ENCODE data around the gene BCKDHB. TPM values are rescaled to one million over a fixed set of nuclear protein-coding genes. Genes with fewer than 3 reads are reported as not detected.
"Not testable (repeated sequence)": the region's sequence is repeated elsewhere in the genome, so short reads cannot be mapped to it uniquely, and the experiment has no call there.

BCKDHB gene
- 21.2 TPM for polyA plus RNA-seq (2012; ENCODE audit: insufficient read depth, insufficient read length)

DNA sequence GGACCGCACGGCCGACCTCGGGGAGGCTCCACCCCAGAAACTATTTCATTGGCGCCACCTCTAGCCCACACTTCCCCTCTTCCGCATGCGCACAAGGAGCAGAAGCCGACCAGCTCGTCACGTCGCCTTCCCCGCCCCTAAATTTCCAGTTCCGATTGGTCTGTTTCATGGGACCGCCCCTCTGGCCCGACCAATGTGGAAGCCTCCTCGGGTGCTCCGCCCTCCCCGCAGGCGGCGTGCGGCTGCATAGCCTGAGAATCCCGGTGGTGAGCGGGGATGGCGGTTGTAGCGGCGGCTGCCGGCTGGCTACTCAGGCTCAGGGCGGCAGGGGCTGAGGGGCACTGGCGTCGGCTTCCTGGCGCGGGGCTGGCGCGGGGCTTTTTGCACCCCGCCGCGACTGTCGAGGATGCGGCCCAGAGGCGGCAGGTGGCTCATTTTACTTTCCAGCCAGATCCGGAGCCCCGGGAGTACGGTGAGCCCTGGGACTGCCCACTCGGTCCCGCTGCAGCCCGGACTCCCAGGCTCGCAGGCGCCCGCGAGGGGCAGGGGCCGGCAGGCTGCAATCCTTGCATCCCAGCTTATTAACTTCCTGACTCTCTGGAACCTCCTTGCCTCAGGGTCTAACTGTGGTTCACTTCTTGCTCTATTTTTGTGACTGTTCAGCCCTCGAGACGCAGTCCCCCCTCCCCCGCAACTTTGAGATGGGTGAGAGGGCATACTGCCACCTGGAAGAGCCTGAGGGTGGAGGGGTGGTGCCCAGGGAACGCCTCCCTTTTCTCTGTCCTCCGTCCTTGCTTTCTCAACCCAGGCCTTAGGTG is at the start of gene BCKDHB:
BCKDHB (plus strand) TSS at position 254 of the 818 bp plus-strand sequence; CDS start at position 277, 23 bp downstream.
- H3K4me3 ChIP-seq (ENCODE audit: low read length) = peak within 1 kb of the TSS; percentile 87
- peak; percentile 97 for DNase-seq (ENCODE audit: low read depth, low spot score)

DNA sequence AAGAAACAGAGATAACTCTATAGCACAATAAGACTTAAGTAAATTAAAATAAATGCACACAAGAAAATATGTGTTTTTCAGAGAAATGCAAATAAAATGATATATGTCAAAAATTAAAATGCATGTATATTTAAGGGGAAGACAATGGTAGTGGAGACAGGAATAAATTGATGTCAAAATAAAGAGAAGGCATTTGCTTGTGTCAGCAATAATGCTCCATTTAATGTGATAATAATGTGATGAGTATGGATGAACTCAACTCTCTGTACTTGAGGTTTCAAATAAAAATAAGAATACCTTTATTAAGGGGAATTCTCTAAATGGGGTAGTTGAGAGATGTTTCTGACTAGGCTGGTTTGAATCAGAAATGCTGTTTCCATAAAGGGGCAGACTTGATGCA is 45.7 kb upstream of the BCKDHB start:
- H3K4me3 ChIP-seq (ENCODE audit: low read length) = no peak overlapping the region
- DNase-seq (ENCODE audit: low read depth, low spot score) = no peak

DNA sequence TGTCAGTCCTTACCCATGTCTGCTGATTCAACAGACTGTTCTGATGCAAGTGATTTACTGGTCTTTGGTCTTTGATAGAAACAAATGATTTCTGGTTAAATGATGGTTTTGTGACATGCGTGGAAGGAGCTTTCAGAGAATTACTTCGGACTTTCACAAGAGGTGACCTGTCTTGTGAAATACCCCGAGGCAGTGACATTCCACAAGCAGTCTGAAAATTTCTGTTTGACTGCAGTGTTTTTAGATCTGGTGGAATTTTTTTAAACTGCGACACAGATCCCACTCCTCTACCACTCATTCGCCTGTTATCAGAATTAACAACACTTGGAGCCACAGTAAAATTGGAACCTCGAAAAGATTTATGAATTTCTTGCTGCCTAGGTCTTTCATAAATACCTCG is 38.3 kb upstream of the BCKDHB start:
- not testable (repeated sequence) for DNase-seq (ENCODE audit: low read depth, low spot score)

DNA sequence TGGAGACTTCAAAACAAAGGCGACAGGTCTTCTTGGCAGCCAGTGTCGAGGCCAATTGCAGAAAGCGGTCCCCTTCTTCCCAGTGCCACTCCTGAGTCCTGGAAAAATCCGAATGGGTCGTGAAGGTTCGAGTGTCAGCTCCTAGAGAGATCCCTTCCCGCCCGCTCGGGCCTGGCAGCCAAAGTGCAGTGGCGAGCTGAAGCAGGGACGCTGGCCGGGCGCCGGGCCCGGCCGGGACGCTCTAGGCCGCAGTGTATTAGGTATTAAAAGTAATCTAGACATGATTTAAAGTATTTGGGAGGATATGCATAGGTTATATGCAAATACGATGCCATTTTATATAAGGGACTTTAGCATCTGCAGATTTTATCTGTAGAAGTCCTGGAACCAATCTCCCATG is 36.0 kb upstream of the BCKDHB start:
- not testable (repeated sequence) for H3K4me3 ChIP-seq (ENCODE audit: low read length); DNase-seq (ENCODE audit: low read depth, low spot score)

More for the DNA sequence above, 38.3 kb upstream of the BCKDHB start:
- not testable (repeated sequence) for H3K4me3 ChIP-seq (ENCODE audit: low read length)

DNA sequence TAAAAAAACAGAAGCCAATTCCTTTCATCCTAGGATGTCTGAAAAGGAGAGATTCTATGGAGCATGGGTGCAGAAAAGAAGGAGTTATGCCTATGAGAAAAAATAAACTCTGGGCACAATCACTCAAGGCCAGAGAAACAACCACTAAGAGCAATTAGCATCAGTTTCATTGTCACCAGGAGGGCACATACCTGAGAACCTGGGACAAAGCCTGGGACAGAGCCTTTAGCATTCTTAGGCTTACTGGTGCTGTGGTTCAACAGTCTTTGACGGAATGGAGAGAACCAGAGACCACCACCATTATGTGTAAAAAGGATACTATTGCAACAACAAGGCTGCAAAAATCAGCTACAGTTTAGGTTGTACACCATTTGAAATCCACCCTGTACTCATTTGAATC is 29.4 kb upstream of the BCKDHB start:
- H3K4me3 ChIP-seq (ENCODE audit: low read length) = no peak overlapping the region
- DNase-seq (ENCODE audit: low read depth, low spot score) = no peak

DNA sequence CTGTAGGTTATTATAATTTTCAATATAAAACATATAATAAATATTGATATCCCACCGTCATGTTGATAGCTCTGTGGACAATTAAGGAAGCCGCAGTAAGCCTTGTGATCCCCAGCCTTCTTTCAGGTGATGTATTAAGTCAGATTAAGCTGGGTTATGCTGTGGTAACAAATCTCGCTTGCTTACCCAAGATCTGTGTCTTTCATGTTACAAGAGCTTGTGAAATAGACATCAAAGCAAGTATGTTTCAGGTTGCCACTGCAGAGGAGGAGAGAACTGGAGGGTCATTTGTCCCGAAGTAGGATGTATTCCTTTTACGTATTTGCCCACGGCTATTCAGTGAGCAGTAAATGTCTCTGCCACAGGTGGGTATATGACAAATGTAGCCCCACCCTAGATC is 17.8 kb upstream of the BCKDHB start:
- H3K4me3 ChIP-seq (ENCODE audit: low read length) = no peak overlapping the region
- DNase-seq (ENCODE audit: low read depth, low spot score) = no peak

DNA sequence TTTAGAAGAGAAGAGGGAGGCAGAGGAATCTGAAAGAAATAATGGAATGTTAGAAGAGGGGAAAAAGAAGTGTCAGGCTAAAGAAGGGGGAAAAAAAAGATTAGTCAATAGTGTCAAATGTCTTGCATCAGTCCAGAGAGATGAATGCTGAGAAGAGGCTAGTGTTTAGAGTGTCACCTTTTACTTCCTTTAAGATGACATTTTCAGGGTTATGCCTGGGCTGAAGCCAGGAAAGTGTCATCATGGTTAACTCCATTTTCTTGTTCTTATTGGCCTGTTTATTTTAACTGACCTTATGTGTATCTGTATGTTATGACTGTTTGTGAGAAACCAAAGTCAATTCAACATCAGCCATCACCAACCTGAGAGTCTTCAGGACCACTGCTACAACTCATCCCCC is 15.0 kb upstream of the BCKDHB start:
- no peak overlapping the region for H3K4me3 ChIP-seq (ENCODE audit: low read length)
- no peak for DNase-seq (ENCODE audit: low read depth, low spot score)

DNA sequence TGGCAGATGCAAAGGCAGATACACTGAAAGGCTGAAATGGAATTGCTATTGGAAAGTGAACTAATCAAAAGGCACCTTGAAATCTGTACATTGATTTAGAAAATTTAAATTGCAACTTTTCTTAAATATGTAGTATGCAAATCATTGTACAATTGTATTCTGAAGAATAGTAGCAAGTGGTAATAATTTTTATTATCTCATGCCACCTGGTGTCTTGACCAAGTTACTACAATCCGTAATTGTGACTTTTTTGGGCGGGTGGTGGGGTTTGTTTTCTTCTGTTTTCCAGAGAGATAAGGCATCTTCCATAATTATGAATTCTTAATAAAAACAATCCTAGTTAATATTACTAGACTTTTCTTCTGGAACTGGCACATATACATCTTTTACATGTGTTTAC is 12.5 kb upstream of the BCKDHB start:
- peak; percentile 39 for DNase-seq (ENCODE audit: low read depth, low spot score)
- no peak overlapping the region for H3K4me3 ChIP-seq (ENCODE audit: low read length)

DNA sequence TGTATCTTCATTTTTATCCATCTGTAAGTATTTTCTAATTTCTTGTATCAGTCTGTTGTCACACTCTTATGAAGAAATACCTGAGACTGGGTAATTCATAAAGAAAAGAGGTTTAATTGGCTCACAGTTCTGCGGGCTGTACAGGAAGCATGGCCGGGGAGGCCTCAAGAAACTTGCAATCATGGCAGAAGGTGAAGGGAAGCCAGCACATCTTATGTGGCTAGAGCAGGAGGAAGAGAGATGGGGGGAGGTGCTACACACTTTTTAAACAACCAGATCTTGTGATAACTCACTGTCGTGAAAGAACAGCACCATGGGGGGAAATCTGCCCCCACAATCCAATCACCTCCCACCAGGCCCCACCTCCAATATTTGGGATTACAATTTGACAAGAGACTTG is 10.9 kb upstream of the BCKDHB start:
- H3K4me3 ChIP-seq (ENCODE audit: low read length) = no peak overlapping the region
- DNase-seq (ENCODE audit: low read depth, low spot score) = peak; percentile 71

DNA sequence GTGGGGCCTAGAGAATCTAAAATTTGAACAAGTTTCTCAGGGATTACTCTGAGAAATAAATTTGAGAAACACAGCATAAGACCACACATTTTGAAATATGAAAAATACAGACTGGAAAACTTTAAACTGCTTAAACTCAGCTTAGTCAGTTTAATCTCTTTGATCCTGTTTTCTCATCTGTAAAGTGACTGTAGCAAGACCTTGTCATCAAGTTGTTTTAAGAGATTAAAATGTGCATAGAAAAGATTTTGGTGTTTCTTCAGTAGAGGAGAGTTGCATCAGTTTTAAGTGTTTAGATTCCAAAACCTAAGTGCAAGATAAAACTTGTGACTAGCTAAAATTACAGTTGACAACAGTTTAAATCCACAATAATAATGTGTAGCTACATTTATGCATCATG is 8.1 kb upstream of the BCKDHB start:
- no peak for DNase-seq (ENCODE audit: low read depth, low spot score)
- H3K4me3 ChIP-seq (ENCODE audit: low read length) = no peak overlapping the region

DNA sequence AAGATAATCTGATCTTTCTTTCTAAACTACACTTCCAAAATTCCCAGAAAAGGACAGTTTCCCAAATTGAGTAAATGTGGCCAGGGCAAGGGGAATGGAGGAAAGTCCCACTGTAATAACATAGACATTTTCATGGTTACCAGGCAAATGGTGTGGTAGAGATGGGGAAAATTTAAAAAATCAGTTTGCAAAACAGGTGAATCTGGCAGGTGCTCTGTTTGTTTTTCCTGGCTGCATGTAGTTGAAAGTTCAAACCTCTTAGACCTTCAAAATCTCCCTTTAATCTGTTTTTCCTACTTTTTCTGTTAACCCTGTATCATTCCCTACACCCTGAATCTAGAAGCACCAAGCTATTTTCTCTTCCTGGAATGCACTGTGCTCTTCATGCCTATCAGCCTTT is 2.0 kb upstream of the BCKDHB start:
- no peak for DNase-seq (ENCODE audit: low read depth, low spot score)
- H3K4me3 ChIP-seq (ENCODE audit: low read length) = no peak overlapping the region

DNA sequence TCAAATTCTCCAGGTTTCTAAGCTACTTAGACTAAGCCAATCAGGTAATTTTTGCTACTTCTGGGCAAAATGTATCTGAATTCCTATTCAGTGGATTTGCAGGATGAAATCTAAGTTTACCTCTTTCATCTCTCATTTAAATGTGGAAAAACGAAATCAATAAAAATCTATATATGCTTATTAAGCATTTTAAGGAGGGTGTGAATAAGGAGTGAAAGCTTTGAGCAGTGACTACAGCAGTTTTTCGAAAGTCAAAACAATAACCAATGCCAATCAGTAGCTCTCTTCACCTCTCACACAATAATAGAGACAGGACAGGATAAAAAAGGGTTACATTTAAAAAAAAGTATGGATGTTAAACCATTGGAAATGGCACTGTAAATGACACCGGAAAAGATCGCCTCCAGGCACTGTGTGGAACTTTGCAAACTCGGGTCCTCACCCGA is 476 bp upstream of the BCKDHB start:
- peak overlapping the region; percentile 87 for H3K4me3 ChIP-seq (ENCODE audit: low read length)
- no peak for DNase-seq (ENCODE audit: low read depth, low spot score)

DNA sequence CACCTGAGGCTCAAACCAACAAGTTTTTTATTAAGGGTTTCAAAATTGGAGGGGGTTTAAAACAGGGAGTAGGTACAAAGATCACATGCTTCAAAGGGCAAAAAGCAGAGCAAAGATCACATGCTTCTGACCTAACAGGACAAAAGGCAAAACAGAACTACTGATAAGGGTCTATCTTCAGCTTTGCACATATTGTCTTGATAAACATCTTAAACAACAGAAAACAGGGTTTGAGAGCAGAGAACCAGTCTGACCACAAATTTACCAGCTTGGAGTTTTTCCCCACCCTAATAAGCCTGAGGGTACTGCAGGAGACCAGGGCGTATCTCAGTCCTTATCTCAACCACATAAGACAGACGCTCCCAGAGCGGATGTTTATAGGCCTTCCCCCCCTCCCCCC is 16.1 kb downstream of the BCKDHB start:
- not testable (repeated sequence) for DNase-seq (ENCODE audit: low read depth, low spot score); H3K4me3 ChIP-seq (ENCODE audit: low read length)

DNA sequence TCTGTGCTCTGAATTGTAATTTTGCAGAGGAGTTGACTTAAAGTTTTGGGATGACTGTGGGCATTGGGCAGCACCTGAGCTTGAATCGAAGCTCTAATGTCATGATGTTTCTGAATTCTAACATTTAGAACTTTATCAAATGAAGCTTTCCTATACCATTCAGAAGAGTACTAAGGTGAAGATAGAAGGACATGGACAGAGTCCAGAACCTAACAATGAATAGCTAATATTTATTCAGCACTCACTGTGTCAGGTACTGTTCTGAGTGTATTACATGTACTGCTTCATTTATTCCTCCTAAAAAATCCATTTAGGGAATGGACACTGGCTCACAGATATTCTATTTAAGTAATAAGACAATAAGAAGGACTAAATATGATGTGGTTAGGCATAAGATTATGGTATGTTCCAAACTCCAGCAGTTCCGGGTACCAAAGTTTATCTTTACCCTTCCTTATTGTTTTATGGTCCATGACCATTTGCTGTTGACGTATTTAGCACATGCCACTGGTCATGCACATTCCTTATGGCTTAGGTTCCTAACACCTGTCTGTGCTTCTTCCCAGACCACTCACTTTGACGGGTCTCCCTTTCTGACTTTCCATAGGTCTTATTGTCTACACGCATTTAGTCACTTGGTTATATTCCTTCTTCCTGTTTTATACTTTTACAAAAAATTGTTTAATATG is 20.3 kb downstream of the BCKDHB start:
- no peak overlapping the region for H3K4me3 ChIP-seq (ENCODE audit: low read length)
- no peak for DNase-seq (ENCODE audit: low read depth, low spot score)

DNA sequence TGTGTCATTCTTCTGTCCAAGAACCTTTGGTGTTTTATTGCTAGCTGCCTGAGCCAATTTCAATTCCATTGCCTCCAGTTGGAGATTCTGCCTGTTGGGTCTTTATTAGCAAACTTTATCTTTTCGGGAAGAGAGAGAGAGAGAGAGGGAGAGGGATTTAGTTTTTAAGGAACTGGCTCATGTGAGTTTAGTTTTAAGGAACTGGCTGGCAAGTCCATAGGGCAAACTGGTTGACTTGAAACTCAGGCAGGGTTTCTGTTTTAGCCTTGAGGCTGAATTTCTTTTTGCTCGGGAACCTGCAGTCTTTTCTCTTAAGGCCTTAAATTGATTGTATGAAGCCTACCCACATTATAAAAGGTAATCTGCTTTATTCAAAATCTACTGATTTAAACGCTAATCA is 23.0 kb downstream of the BCKDHB start:
- no peak overlapping the region for H3K4me3 ChIP-seq (ENCODE audit: low read length)
- DNase-seq (ENCODE audit: low read depth, low spot score) = no peak

DNA sequence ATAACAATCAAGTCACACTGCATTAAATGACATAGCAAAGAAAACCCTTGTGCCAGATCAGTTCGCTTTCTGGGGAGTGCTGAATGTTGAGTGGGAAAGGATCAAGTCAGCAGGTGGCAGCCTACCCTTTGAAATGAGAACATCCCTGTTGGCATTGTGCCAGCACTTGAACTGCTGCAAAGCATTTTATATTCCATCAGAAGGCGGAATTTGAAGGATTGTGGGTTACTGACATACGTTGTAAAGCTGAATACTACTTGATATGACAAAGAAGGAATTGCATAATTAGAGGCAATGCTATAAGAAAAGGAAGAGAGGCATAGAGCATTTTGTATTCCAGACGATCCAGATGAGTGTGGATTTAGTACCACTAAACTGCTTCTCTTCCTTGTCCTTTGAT is 26.5 kb downstream of the BCKDHB start:
- H3K4me3 ChIP-seq (ENCODE audit: low read length) = no peak overlapping the region
- DNase-seq (ENCODE audit: low read depth, low spot score) = peak; percentile 65

DNA sequence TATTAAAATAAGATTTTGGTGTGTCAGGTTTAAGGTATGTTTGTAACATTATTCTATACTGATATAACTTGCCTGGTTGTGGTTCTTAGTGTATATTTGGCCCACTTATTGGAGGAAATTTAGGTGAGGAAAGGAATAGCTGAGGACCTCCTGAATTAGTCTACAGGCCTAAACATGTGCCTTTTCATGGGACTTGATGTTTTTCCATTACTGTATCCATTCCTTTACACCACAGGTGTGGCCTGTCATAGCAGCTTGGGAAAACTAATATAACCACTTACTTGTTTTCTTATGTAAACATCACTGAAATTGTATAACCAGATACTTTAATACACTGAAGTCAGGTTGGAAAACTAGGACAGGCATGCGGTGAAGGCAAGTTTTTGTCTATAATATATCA is 27.6 kb downstream of the BCKDHB start:
- H3K4me3 ChIP-seq (ENCODE audit: low read length) = no peak overlapping the region
- DNase-seq (ENCODE audit: low read depth, low spot score) = no peak

DNA sequence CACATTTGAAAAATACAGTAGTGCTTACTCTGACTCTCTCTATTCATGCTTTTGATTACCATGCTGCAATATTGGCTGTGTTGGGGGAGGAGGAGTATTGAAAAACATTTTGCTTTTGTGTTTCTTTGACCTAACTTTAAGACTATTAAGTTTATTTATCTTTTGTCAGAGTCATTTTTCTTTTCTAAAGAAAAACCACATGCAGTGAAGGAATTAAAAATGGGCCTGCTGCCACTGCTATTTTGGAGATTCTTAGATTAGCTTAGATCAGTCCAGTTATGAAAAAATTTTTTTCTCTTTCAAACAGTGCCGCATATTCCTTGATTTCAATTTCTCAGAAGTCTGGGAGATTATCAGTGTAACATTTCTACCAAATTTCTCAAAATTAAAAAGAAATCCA is 36.1 kb downstream of the BCKDHB start:
- H3K4me3 ChIP-seq (ENCODE audit: low read length) = no peak overlapping the region
- DNase-seq (ENCODE audit: low read depth, low spot score) = no peak

DNA sequence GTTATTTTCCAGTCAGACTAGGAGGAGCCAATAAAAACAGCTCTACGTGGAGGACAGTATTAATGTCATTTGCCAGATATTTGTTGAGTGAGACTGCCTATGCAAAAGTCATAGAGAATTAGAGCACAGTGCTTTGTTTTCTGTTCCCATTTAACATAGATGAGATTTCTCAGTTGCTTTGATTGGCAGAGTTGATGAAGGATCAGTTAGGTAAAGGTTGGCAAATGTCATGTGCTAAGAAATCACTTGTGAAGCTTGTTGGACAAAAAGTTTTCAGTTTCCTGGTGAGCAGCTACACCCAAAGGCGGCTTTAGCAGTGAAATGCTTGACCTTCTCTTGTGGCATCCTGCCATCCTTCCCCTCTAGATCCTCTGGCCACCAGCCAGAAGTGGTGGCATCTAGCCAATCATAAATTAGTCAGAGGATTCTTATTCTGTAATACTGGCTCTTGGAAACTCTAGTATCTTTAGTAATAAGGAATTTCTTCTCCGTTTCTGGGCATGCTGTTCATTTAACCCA is 37.0 kb downstream of the BCKDHB start:
- DNase-seq (ENCODE audit: low read depth, low spot score) = no peak

DNA sequence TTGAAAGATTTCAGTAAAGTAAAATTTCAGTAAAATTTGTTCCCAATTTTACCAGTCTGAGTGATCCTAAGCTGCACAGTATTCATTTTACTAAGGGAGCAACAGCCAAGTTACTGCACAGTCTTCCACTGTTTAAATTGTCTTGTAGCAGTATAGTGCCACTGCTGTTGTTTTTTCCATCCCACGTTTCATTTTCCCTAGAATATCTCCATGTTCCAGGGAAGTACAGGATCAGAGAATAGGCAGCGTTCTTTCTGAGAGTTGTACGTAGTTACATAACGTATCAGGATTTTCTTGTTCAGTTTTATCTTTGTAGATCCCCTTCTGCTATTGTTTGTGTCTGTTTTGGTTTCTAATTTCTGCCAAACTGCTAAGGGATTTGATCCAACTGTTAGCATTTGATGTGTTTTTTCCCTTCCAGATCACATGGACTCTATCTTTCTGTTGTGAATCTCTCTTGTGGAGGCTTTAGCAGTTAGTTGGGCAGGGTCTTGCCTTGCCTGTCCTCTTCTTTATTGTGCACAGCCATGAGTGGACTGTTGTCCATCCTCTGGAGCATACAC is 38.4 kb downstream of the BCKDHB start:
- no peak for DNase-seq (ENCODE audit: low read depth, low spot score)
- H3K4me3 ChIP-seq (ENCODE audit: low read length) = no peak overlapping the region

More for the DNA sequence above, 37.0 kb downstream of the BCKDHB start:
- H3K4me3 ChIP-seq (ENCODE audit: low read length) = no peak overlapping the region

Measured in Jurkat, Clone E6-1 (cell line).